ENCODE data around the gene FAM72B.
"Not testable (repeated sequence)": the region's sequence is repeated elsewhere in the genome, so short reads cannot be mapped to it uniquely, and the experiment has no call there.

DNA sequence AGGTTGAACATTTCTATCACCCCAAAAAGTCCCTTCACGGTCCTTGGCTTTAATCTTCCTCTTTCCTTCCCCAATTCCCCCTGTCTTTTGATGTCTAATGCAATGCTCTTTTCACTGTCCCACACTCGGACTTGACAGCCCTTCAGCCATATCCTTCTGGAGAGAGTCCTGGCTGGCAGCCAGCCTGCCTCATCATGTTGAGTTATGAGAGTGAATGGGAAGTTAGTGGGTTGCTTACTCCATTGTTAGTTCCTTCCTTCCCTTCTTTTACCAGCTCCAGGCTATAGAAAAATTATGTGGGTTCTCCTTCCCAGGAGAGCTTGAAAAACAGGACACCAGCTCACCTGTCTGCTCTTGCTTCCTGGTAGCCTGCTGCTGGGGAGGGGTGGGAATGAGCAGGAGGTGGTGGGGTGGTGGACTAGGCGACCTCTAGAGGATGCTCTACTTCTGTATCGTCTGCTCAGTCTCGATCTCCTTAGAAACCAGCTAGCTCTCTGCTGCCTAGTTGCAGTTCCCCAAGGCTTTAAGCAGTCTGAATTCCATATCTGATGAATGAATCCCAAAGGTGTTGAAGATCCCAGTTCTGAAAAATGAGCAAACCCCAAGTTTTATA lies 30.5 kb upstream of the FAM72B start:
- TF ChIP-seq, protein P1, sequence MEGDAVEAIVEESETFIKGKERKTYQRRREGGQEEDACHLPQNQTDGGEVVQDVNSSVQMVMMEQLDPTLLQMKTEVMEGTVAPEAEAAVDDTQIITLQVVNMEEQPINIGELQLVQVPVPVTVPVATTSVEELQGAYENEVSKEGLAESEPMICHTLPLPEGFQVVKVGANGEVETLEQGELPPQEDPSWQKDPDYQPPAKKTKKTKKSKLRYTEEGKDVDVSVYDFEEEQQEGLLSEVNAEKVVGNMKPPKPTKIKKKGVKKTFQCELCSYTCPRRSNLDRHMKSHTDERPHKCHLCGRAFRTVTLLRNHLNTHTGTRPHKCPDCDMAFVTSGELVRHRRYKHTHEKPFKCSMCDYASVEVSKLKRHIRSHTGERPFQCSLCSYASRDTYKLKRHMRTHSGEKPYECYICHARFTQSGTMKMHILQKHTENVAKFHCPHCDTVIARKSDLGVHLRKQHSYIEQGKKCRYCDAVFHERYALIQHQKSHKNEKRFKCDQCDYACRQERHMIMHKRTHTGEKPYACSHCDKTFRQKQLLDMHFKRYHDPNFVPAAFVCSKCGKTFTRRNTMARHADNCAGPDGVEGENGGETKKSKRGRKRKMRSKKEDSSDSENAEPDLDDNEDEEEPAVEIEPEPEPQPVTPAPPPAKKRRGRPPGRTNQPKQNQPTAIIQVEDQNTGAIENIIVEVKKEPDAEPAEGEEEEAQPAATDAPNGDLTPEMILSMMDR (optimal IDR thresholded peaks at IDR 0.05 in 1 of 3, IDR thresholded peaks at IDR 0.05 in 1 of 3, conservative IDR thresholded peaks at IDR 0.05 in 1 of 3; ENCODE audit: extremely low read depth in 1 of 3, insufficient read depth in 2 of 3, low read length in 3 of 3): not testable (repeated sequence)
- not testable (repeated sequence) for TF ChIP-seq EZH2 (IDR thresholded peaks at IDR 0.05; ENCODE audit: low read length)

Data from keratinocyte (primary cell).